NCI-H526 (cell line): ENCODE measurements around the gene PVALB.

ENCODE experiments used
- DNase-seq, 2 experiments: peaks; one replicate each; lab custom pipeline; 2025; lab: John Stamatoyannopoulos, UW

The PVALB gene

GRCh38 chr22:36816636-36817524, at the start of gene PVALB:
Gene PVALB, minus strand, starts transcription at chr22:36817035. Its CDS starts 30 bp downstream, at chr22:36817005.
- peak in 1 of 2 experiments; percentile 31 for DNase-seq

- DNase-seq, result no peak
These were observed 48.5 kb upstream of the PVALB start for GRCh38 chr22:36865346-36865745.

- DNase-seq, result no peak
These were observed 47.8 kb upstream of the PVALB start for GRCh38 chr22:36864454-36865215.

- DNase-seq, result no peak
These were observed 47.1 kb upstream of the PVALB start for GRCh38 chr22:36863979-36864378.

- no peak for DNase-seq
These were observed 46.4 kb upstream of the PVALB start for GRCh38 chr22:36863281-36863680.

GRCh38 chr22:36862251-36863242, 45.7 kb upstream of the PVALB start:
- DNase-seq, result no peak

- no peak for DNase-seq
These were observed 44.2 kb upstream of the PVALB start, which contains the start of gene NCF4 for GRCh38 chr22:36860821-36861659. Gene NCF4, plus strand, starts transcription at chr22:36861006. Its CDS starts 166 bp downstream, at chr22:36861172.

- DNase-seq, result no peak
These were observed 43.6 kb upstream of the PVALB start for GRCh38 chr22:36860438-36860820.

- DNase-seq, result no peak
These were observed 43.2 kb upstream of the PVALB start for GRCh38 chr22:36860017-36860416.

- no peak for DNase-seq
These were observed 42.1 kb upstream of the PVALB start for GRCh38 chr22:36858966-36859365.

- no peak for DNase-seq
These were observed 41.3 kb upstream of the PVALB start for GRCh38 chr22:36858156-36858555.

- DNase-seq, result no peak
These were observed 39.9 kb upstream of the PVALB start for GRCh38 chr22:36856792-36857135.

GRCh38 chr22:36856121-36856791, 39.4 kb upstream of the PVALB start:
- DNase-seq, result peak; percentile 52 to 82

GRCh38 chr22:36855478-36855877, 38.6 kb upstream of the PVALB start:
- no peak for DNase-seq

- DNase-seq, result peak; percentile 16 to 79
These were observed 36.7 kb upstream of the PVALB start for GRCh38 chr22:36853407-36854099.

GRCh38 chr22:36852056-36852973, 35.5 kb upstream of the PVALB start:
- DNase-seq, result no peak

- DNase-seq, result no peak
These were observed 33.8 kb upstream of the PVALB start for GRCh38 chr22:36850682-36851081.

- DNase-seq, result no peak
These were observed 33.2 kb upstream of the PVALB start for GRCh38 chr22:36850056-36850455.

- DNase-seq, result peak in 1 of 2 experiments; percentile 43
These were observed 30.1 kb upstream of the PVALB start for GRCh38 chr22:36846949-36847348.
